Uterus (tissue), 4 donors: Measurements from ENCODE around the gene BCO2. TPM values are rescaled to one million over a fixed set of nuclear protein-coding genes. Genes with fewer than 3 reads are reported as not detected.

Experiments
- DNase-seq, 2 donors: peaks; one replicate each; pipeline ENCODE4 v3.0.0-alpha.2; 2019 to 2020
- H3K27ac ChIP-seq, 2 donors: fragments of 200-600 bp; sonication (generic); 1 replicate in 1 of 2; 2 replicates in 1 of 2; pipeline ENCODE4 v1.5.1; 2016 to 2018
- H3K27me3 ChIP-seq, 2 donors: fragments of 200-600 bp; sonication (generic); one replicate each; pipeline ENCODE4 v1.5.1; 2018 to 2019; ENCODE audit warnings: control low read depth in 1 of 2
- H3K36me3 ChIP-seq, 2 donors: fragments of 200-600 bp; sonication (generic); one replicate each; pipeline ENCODE4 v1.5.1; 2019; ENCODE audit warnings: control low read depth in 1 of 2
- H3K4me1 ChIP-seq, 2 donors: fragments of 200-600 bp; sonication (generic); one replicate each; pipeline ENCODE4 v1.5.1; 2018 to 2019; ENCODE audit warnings: control low read depth in 1 of 2
- H3K4me3 ChIP-seq, 2 donors: fragments of 200-600 bp; sonication (generic); 1 replicate in 1 of 2; 2 replicates in 1 of 2; pipeline ENCODE4 v1.5.1; 2018 to 2019; ENCODE audit warnings: mild to moderate bottlenecking in 1 of 2
- H3K9me3 ChIP-seq, 2 donors: fragments of 200-600 bp; sonication (generic); one replicate each; pipeline ENCODE4 v1.5.1; 2019; ENCODE audit warnings: control low read depth in 1 of 2
- CTCF ChIP-seq, 4 experiments: fragments of 200-600 bp in 2 of 4; fragments of 450-650 bp in 2 of 4; sonication (generic) in 2 of 4; IDR thresholded peaks; one replicate each; pipeline ENCODE4 v1.5.1; 2016 to 2019; ENCODE audit warnings: antibody characterized with exemption in 4 of 4, mild to moderate bottlenecking in 2 of 4, moderate library complexity in 1 of 4
- POLR2A ChIP-seq, 2 donors: fragments of 450-650 bp; IDR thresholded peaks; one replicate each; pipeline ENCODE4 v1.6.1; 2016; ENCODE audit warnings: antibody characterized with exemption in 2 of 2, mild to moderate bottlenecking in 1 of 2, moderate library complexity in 1 of 2
- intact Hi-C: fragments of 100-400 bp; cut with DNase I; formaldehyde crosslinking; loops from one replicate; pipeline ENCODE4 v1.15.1; 2023; ENCODE audit warnings: low total_unique reads
- total RNA-seq, 4 donors: library from RNA; depleted of rRNA in 3 of 4; stranded (reverse); fragments of >200 nt in 3 of 4; gene quantifications; one replicate each; pipeline versions ENCODE4 v1.1.0 to v1.2.4, GENCODE V29; 2014 to 2023
- donor health status: DM: yes; HTN: yes; CAD: no.

The BCO2 gene
- total RNA-seq, 4 donors from 2014 or later, result 4.6 to 15.3 (median 14.2) TPM

- no peaks in the 10 kb centered on the region for H3K27me3 ChIP-seq
- intact Hi-C loops, result no loop called here
- no peak for DNase-seq
- no peaks in the 10 kb centered on the region for H3K36me3 ChIP-seq
- H3K4me1 ChIP-seq, result no peaks in the 10 kb centered on the region
- no peaks in the 10 kb centered on the region for H3K9me3 ChIP-seq
- TF ChIP-seq POLR2A (IDR thresholded peaks at IDR 0.05) (no peak), CTCF (IDR thresholded peaks at IDR 0.05) (no peak)
- H3K27ac ChIP-seq, result no peak overlapping the region
- H3K4me3 ChIP-seq, result no peak overlapping the region
Measured at GRCh38 chr11:112200252-112200651, 24.9 kb downstream of the BCO2 start.

- DNase-seq, result no peak
- no peak overlapping the region for H3K4me3 ChIP-seq
Measured at GRCh38 chr11:112206071-112206470, 30.8 kb downstream of the BCO2 start.

GRCh38 chr11:112210890-112211289 is 35.6 kb downstream of the BCO2 start:
- H3K4me3 ChIP-seq, result no peak overlapping the region
- no peaks in the 10 kb centered on the region for H3K9me3 ChIP-seq
- no peak overlapping the region for H3K27ac ChIP-seq
- DNase-seq, result no peak
- H3K4me1 ChIP-seq, result no peaks in the 10 kb centered on the region
- no peaks in the 10 kb centered on the region for H3K27me3 ChIP-seq
- no peaks in the 10 kb centered on the region for H3K36me3 ChIP-seq
- TF ChIP-seq CTCF (IDR thresholded peaks at IDR 0.05), result no peak
- TF ChIP-seq POLR2A (IDR thresholded peaks at IDR 0.05), result no peak
- intact Hi-C loops, result no loop called here

More at GRCh38 chr11:112206071-112206470, 30.8 kb downstream of the BCO2 start:
- Histone ChIP-seq H3K4me1 (no peaks in the 10 kb centered on the region), H3K27ac (no peak overlapping the region), H3K36me3 (no peaks in the 10 kb centered on the region), H3K27me3 (no peaks in the 10 kb centered on the region), H3K9me3 (no peaks in the 10 kb centered on the region)
- TF ChIP-seq POLR2A (IDR thresholded peaks at IDR 0.05) (no peak), CTCF (IDR thresholded peaks at IDR 0.05) (no peak)
- intact Hi-C loops, result no loop called here

GRCh38 chr11:112211536-112211935 is 36.2 kb downstream of the BCO2 start:
- H3K9me3 ChIP-seq, result no peaks in the 10 kb centered on the region
- H3K4me1 ChIP-seq, result no peaks in the 10 kb centered on the region
- no peak overlapping the region for H3K27ac ChIP-seq
- TF ChIP-seq POLR2A (IDR thresholded peaks at IDR 0.05) (no peak), CTCF (IDR thresholded peaks at IDR 0.05) (no peak)
- intact Hi-C loops, result no loop called here
- DNase-seq, result no peak
- no peak overlapping the region for H3K4me3 ChIP-seq
- H3K27me3 ChIP-seq, result no peaks in the 10 kb centered on the region
- H3K36me3 ChIP-seq, result no peaks in the 10 kb centered on the region

- H3K9me3 ChIP-seq, result no peaks in the 10 kb centered on the region
- no peaks in the 10 kb centered on the region for H3K4me1 ChIP-seq
- H3K27ac ChIP-seq, result no peak overlapping the region
- DNase-seq, result no peak
- no peak for TF ChIP-seq POLR2A (IDR thresholded peaks at IDR 0.05)
- no peak for TF ChIP-seq CTCF (IDR thresholded peaks at IDR 0.05)
- H3K36me3 ChIP-seq, result no peaks in the 10 kb centered on the region
- no peak overlapping the region for H3K4me3 ChIP-seq
- no peaks in the 10 kb centered on the region for H3K27me3 ChIP-seq
- intact Hi-C loops, result no loop called here
Measured at GRCh38 chr11:112212290-112212689, 37.0 kb downstream of the BCO2 start.
